Kidney (tissue), 14 donors: ENCODE data around the gene ASPHD1. TPM values are rescaled to one million over a fixed set of nuclear protein-coding genes. Genes with fewer than 3 reads are reported as not detected.
A peak's percentile ranks its signal among the peaks of the same experiment; 100 is the strongest.

ENCODE experiments used
- DNase-seq, 5 donors: peaks; one replicate each; pipeline ENCODE4 v3.0.0-alpha.2; 2013 to 2020
- FAIRE-seq: peaks from 2 replicates; lab custom pipeline; 2012; peaks lifted over from hg19 to GRCh38; lab: Jason Lieb, UNC
- H3K27ac ChIP-seq, 2 donors: one replicate each; pipeline ENCODE4 v1.7.0; 2013; ENCODE audit warnings: low read depth in 2 of 2, low read length in 2 of 2, inconsistent platforms in 1 of 2
- H3K27me3 ChIP-seq: one replicate; pipeline ENCODE4 v1.7.1; 2013; ENCODE audit warnings: low read length, inconsistent platforms; ENCODE audit not compliant: control insufficient read depth, insufficient read depth
- H3K36me3 ChIP-seq, 3 donors: one replicate each; pipeline versions ENCODE4 v1.7.0 to v1.7.1; 2013; ENCODE audit warnings: low read length in 3 of 3, control low read depth in 1 of 3, inconsistent platforms in 1 of 3; ENCODE audit not compliant: insufficient read depth in 3 of 3, control insufficient read depth in 2 of 3
- H3K4me1 ChIP-seq, 3 donors: one replicate each; pipeline versions ENCODE4 v1.7.0 to v1.7.1; 2013; ENCODE audit warnings: low read length in 3 of 3, inconsistent platforms in 1 of 3, low read depth in 1 of 3; ENCODE audit not compliant: control insufficient read depth in 2 of 3, insufficient read depth in 2 of 3
- H3K4me3 ChIP-seq, 3 donors: one replicate each; pipeline versions ENCODE4 v1.7.0 to v1.8.1; 2013; ENCODE audit warnings: low read length in 3 of 3, control low read depth in 1 of 3, inconsistent platforms in 1 of 3
- H3K9ac ChIP-seq, 3 donors: one replicate each; pipeline versions ENCODE4 v1.7.0 to v1.7.1; 2013; ENCODE audit warnings: low read length in 3 of 3, control low read depth in 1 of 3, inconsistent platforms in 1 of 3
- H3K9me3 ChIP-seq, 3 donors: one replicate each; pipeline versions ENCODE4 v1.7.0 to v1.7.1; 2013; ENCODE audit warnings: low read length in 3 of 3, control low read depth in 1 of 3, inconsistent platforms in 1 of 3; ENCODE audit not compliant: control insufficient read depth in 2 of 3, insufficient read depth in 1 of 3
- CTCF ChIP-seq: IDR thresholded peaks from 3 replicates; pipeline ENCODE4 v1.5.1; 2012; ENCODE audit warnings: mild to moderate bottlenecking, moderate library complexity, borderline replicate concordance; ENCODE audit not compliant: insufficient read depth; ENCODE audit errors: extremely low read depth
- intact Hi-C: fragments of 100-400 bp; cut with DNase I; formaldehyde crosslinking; loops from one replicate; pipeline ENCODE4 v1.11.1; 2022
- polyA plus RNA-seq: library from polyadenylated mRNA; stranded (reverse); fragments of 350-450 nt; fragmentation: Illumina TruSeq; extraction: RNeasy Lipid Tissue Mini Kit (QIAGEN cat#74804); gene quantifications from one replicate; pipeline ENCODE4 v1.2.3, GENCODE V29; 2014; ENCODE audit warnings: low read depth, low replicate concordance; ENCODE audit not compliant: insufficient read depth
- total RNA-seq: library from RNA; stranded (reverse); fragmentation: NEBNext Ultra II Directional; extraction: Animal tissue kit (Norgen Biotek cat#: 25700); gene quantifications from one replicate; pipeline ENCODE4 v1.2.1, GENCODE V29; 2021
- donor health status: control.
- donor health status: control.
- donor health status: control.
- donor health status: control.
- donor health status: control.
- donor health status: DM: yes; HTN: yes; CAD: no.
- donor health status: Normal renal cell carcinoma (clear cell type).

The ASPHD1 gene
- total and polyA plus RNA-seq, 2 donors from 2014 or later, result 6.1 to 8.9 TPM

- Histone ChIP-seq H3K9ac (peak overlapping the region in 1 of 3 donors; percentile 34), H3K27ac (no peak overlapping the region), H3K27me3 (no peaks in the 10 kb centered on the region), H3K4me3 (peak overlapping the region in 2 of 3 donors; percentile 39 to 55), H3K9me3 (no peaks in the 10 kb centered on the region), H3K4me1 (peaks cover 0 to 5% (median 3%) of the 10 kb centered on the region in 3 donors), H3K36me3 (no peaks in the 10 kb centered on the region)
- no peak for FAIRE-seq
- no peak for TF ChIP-seq CTCF
- DNase-seq, result no peak
- intact Hi-C loops, result no loop called here
These were observed 759 bp downstream of the ASPHD1 start for GRCh38 chr16:29900888-29901606.

DNA sequence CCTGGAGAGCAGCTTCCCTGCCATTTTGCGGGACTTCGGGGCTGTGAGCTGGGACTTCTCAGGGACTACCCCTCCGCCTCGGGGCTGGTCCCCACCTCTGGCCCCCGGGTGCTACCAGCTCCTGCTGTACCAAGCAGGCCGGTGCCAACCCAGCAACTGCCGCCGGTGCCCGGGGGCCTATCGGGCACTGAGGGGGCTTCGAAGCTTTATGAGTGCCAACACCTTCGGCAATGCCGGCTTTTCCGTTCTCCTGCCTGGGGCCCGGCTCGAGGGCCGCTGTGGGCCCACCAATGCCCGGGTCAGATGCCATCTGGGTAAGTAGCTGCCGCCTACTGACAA, 1.3 kb downstream of the ASPHD1 start:
- H3K36me3 ChIP-seq, result no peaks in the 10 kb centered on the region
- no peak overlapping the region for H3K27ac ChIP-seq
- FAIRE-seq, result no peak
- H3K9ac ChIP-seq, result no peak overlapping the region
- intact Hi-C loops, result no loop called here
- no peaks in the 10 kb centered on the region for H3K9me3 ChIP-seq
- no peak for TF ChIP-seq CTCF
- no peaks in the 10 kb centered on the region for H3K27me3 ChIP-seq
- no peak for DNase-seq
- peaks cover 0 to 5% (median 3%) of the 10 kb centered on the region in 3 donors for H3K4me1 ChIP-seq
- H3K4me3 ChIP-seq, result no peak overlapping the region

GRCh38 chr16:29903590-29903989, 3.3 kb downstream of the ASPHD1 start:
- no peak overlapping the region for H3K9ac ChIP-seq
- intact Hi-C loops, result no loop called here
- H3K4me1 ChIP-seq, result peaks cover 0 to 5% (median 3%) of the 10 kb centered on the region in 3 donors
- FAIRE-seq, result no peak
- DNase-seq, result no peak
- TF ChIP-seq CTCF, result no peak
- no peaks in the 10 kb centered on the region for H3K27me3 ChIP-seq
- no peak overlapping the region for H3K27ac ChIP-seq
- H3K36me3 ChIP-seq, result no peaks in the 10 kb centered on the region
- H3K9me3 ChIP-seq, result no peaks in the 10 kb centered on the region
- H3K4me3 ChIP-seq, result no peak overlapping the region
